Liver (tissue), 3 donors: ENCODE results near the gene PHLDB3.

Source experiments
- EGR1 ChIP-seq, 2 donors: IDR thresholded peaks; 2 replicates each; pipeline ENCODE4 v1.6.1; 2016 to 2018; ENCODE audit warnings: antibody characterized with exemption in 2 of 2, low read depth in 2 of 2
- FOXA1 ChIP-seq: IDR thresholded peaks from 2 replicates; pipeline ENCODE4 v1.6.1; 2016; ENCODE audit warnings: antibody characterized with exemption
- GABPA ChIP-seq, 2 donors: IDR thresholded peaks in 1 of 2; conservative IDR thresholded peaks in 1 of 2; 2 replicates each; pipeline ENCODE4 v1.6.1; 2016; ENCODE audit warnings: antibody characterized with exemption in 2 of 2, mild to moderate bottlenecking in 1 of 2, moderate library complexity in 1 of 2
- HNF4G ChIP-seq: IDR thresholded peaks from 2 replicates; pipeline ENCODE4 v1.6.1; 2016; ENCODE audit warnings: antibody characterized with exemption
- JUND ChIP-seq, 2 donors: IDR thresholded peaks; 2 replicates each; pipeline ENCODE4 v1.6.1; 2016; ENCODE audit warnings: antibody characterized with exemption in 2 of 2
- RAD21 ChIP-seq, 2 donors: IDR thresholded peaks; 2 replicates each; pipeline ENCODE4 v1.6.1; 2016; ENCODE audit warnings: antibody characterized with exemption in 2 of 2, mild to moderate bottlenecking in 2 of 2
- SP1 ChIP-seq: IDR thresholded peaks from 2 replicates; pipeline ENCODE4 v1.6.1; 2018; ENCODE audit warnings: antibody characterized with exemption, mild to moderate bottlenecking
- YY1 ChIP-seq: IDR thresholded peaks from 2 replicates; pipeline ENCODE4 v1.6.1; 2016; ENCODE audit warnings: antibody characterized with exemption, mild to moderate bottlenecking
- TF ChIP-seq, protein P1 (sequence below): IDR thresholded peaks from 2 replicates; pipeline ENCODE4 v1.6.1; 2016; ENCODE audit warnings: antibody characterized with exemption
- TF ChIP-seq, protein P2 (sequence below): fragments of 150-350 bp; IDR thresholded peaks from 2 replicates; pipeline ENCODE4 v1.5.1; 2017; ENCODE audit warnings: improper control_type of control experiment, low read depth, low read length; ENCODE audit not compliant: missing input control
- TF ChIP-seq, protein P3 (sequence below): IDR thresholded peaks from 2 replicates; pipeline ENCODE4 v1.6.1; 2016; ENCODE audit warnings: antibody characterized with exemption
- TF ChIP-seq, protein P4 (sequence below): IDR thresholded peaks from 2 replicates; pipeline ENCODE4 v1.6.1; 2016; ENCODE audit warnings: antibody characterized with exemption, mild to moderate bottlenecking
- donor health status: healthy.
- donor health status: healthy.

DNA sequence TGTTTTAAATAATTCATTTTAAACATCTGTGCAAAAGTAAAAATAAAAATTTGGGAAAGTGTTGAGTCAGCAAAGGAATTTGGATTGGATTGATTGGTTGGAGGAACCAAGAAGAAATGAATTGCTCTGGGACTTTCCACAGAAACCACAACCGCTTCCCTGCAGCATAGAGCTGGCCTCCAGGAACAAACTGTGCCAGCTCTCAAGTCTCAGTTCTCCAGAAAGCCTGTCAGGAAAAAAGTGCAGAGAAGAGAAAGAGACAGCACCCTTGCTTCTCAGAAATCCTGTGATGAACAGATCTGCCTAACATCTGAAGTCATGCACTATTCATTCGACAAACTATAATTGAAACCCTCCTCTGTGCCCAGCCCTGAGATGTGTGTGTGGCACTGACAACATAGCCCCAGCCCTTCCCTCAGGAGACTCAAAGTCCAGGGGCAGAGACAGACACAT, 54.0 kb downstream of the PHLDB3 start:
- TF ChIP-seq FOXA1 (no peak), JUND (IDR thresholded peaks at IDR 0.05) (no peak), GABPA (IDR thresholded peaks at IDR 0.05 in 1 of 2, conservative IDR thresholded peaks at IDR 0.05 in 1 of 2) (no peak), YY1 (no peak), EGR1 (IDR thresholded peaks at IDR 0.05; ENCODE audit: low read depth in 2 of 2) (no peak), SP1 (no peak), RAD21 (IDR thresholded peaks at IDR 0.05) (no peak), HNF4G (no peak)
- TF ChIP-seq, protein P1, sequence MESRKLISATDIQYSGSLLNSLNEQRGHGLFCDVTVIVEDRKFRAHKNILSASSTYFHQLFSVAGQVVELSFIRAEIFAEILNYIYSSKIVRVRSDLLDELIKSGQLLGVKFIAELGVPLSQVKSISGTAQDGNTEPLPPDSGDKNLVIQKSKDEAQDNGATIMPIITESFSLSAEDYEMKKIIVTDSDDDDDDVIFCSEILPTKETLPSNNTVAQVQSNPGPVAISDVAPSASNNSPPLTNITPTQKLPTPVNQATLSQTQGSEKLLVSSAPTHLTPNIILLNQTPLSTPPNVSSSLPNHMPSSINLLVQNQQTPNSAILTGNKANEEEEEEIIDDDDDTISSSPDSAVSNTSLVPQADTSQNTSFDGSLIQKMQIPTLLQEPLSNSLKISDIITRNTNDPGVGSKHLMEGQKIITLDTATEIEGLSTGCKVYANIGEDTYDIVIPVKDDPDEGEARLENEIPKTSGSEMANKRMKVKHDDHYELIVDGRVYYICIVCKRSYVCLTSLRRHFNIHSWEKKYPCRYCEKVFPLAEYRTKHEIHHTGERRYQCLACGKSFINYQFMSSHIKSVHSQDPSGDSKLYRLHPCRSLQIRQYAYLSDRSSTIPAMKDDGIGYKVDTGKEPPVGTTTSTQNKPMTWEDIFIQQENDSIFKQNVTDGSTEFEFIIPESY = no peak
- TF ChIP-seq, protein P2, sequence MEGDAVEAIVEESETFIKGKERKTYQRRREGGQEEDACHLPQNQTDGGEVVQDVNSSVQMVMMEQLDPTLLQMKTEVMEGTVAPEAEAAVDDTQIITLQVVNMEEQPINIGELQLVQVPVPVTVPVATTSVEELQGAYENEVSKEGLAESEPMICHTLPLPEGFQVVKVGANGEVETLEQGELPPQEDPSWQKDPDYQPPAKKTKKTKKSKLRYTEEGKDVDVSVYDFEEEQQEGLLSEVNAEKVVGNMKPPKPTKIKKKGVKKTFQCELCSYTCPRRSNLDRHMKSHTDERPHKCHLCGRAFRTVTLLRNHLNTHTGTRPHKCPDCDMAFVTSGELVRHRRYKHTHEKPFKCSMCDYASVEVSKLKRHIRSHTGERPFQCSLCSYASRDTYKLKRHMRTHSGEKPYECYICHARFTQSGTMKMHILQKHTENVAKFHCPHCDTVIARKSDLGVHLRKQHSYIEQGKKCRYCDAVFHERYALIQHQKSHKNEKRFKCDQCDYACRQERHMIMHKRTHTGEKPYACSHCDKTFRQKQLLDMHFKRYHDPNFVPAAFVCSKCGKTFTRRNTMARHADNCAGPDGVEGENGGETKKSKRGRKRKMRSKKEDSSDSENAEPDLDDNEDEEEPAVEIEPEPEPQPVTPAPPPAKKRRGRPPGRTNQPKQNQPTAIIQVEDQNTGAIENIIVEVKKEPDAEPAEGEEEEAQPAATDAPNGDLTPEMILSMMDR = no peak
- TF ChIP-seq, protein P3, sequence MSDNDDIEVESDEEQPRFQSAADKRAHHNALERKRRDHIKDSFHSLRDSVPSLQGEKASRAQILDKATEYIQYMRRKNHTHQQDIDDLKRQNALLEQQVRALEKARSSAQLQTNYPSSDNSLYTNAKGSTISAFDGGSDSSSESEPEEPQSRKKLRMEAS = no peak
- TF ChIP-seq, protein P4, sequence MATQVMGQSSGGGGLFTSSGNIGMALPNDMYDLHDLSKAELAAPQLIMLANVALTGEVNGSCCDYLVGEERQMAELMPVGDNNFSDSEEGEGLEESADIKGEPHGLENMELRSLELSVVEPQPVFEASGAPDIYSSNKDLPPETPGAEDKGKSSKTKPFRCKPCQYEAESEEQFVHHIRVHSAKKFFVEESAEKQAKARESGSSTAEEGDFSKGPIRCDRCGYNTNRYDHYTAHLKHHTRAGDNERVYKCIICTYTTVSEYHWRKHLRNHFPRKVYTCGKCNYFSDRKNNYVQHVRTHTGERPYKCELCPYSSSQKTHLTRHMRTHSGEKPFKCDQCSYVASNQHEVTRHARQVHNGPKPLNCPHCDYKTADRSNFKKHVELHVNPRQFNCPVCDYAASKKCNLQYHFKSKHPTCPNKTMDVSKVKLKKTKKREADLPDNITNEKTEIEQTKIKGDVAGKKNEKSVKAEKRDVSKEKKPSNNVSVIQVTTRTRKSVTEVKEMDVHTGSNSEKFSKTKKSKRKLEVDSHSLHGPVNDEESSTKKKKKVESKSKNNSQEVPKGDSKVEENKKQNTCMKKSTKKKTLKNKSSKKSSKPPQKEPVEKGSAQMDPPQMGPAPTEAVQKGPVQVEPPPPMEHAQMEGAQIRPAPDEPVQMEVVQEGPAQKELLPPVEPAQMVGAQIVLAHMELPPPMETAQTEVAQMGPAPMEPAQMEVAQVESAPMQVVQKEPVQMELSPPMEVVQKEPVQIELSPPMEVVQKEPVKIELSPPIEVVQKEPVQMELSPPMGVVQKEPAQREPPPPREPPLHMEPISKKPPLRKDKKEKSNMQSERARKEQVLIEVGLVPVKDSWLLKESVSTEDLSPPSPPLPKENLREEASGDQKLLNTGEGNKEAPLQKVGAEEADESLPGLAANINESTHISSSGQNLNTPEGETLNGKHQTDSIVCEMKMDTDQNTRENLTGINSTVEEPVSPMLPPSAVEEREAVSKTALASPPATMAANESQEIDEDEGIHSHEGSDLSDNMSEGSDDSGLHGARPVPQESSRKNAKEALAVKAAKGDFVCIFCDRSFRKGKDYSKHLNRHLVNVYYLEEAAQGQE = no peak
